Measurements from ENCODE around the gene GOLGA5. TPM values are rescaled to one million over a fixed set of nuclear protein-coding genes. Genes with fewer than 3 reads are reported as not detected.
"Not testable (repeated sequence)": the region's sequence is repeated elsewhere in the genome, so short reads cannot be mapped to it uniquely, and the experiment has no call there.

The GOLGA5 gene
- total and polyA plus RNA-seq, 2 donors (not counting 1 experiment from before 2014, with no cell fraction given) = 13.3 to 23.1 TPM

DNA sequence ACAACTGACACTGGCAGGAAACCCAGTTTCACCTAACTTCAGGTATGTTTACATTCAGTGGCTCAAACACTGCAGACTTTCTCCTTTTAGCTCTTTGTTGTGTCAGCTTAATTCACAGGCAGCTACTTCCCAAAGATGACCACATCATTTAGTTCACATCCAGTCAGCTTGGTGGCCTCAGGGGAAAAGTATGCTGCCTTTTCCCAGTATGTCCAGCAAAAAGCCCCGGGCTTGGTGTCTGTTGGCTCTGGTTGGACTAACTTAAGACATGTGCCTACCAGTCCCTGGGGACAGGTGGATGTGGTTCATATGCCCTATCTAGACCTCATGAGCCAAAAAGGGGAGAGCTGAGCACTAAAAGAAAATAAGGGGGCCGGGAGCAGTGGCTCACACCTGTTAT lies 56.4 kb downstream of the GOLGA5 start:
- no peaks in the 10 kb centered on the region for H3K79me2 ChIP-seq (ENCODE audit: control insufficient read depth, insufficient read depth, low read length)
- intact Hi-C loops (cut with micrococcal nuclease) = no loop called here
- H3K27me3 ChIP-seq (replicated peaks in 1 of 4; ENCODE audit: control extremely low read depth in 1 of 4, control insufficient read depth in 3 of 4, insufficient read depth in 4 of 4, low read length in 3 of 4) = no peaks in the 10 kb centered on the region
- ChIA-PET CTCF (interaction anchor here (1.0 kb wide), 1 partner anchor 37 kb away, joined by 3 read pairs; no protein-coding TSS in a partner anchor), POLR2A (no interaction called here)
- no peak overlapping the region for H3K27ac ChIP-seq (ENCODE audit: low read length in 2 of 2)
- H3K27ac Mint-ChIP-seq = no peak overlapping the region
- H3K36me3 ChIP-seq (replicated peaks in 1 of 2; ENCODE audit: control extremely low read depth in 1 of 2, control insufficient read depth in 1 of 2, extremely low read depth in 1 of 2, insufficient read depth in 2 of 2, low read length in 1 of 2) = no peaks in the 10 kb centered on the region
- H3K27me3 Mint-ChIP-seq = peaks cover 13% of the 10 kb centered on the region
- no peak overlapping the region for H3K4me2 ChIP-seq (replicated peaks; ENCODE audit: low read depth, low read length, poor library complexity, severe bottlenecking)
- DNase-seq (no peak), ATAC-seq (ENCODE audit: low read depth) (no peak)
- peaks cover 0 to 8% (median 0%) of the 10 kb centered on the region in 3 donors for H3K9me3 ChIP-seq (ENCODE audit: control extremely low read depth in 1 of 3, control insufficient read depth in 2 of 3, insufficient read depth in 1 of 3, low read length in 2 of 3)
- no peaks in the 10 kb centered on the region for H4K20me1 ChIP-seq (ENCODE audit: control insufficient read depth, insufficient read depth, low read length, poor library complexity, severe bottlenecking)
- 71% methylated on average over 1 of the region's 2 CpGs for WGBS (ENCODE audit: insufficient coverage)
- TF ChIP-seq CTCF (IDR thresholded peaks at IDR 0.05) (no peak), EZH2 (IDR thresholded peaks at IDR 0.05; ENCODE audit: borderline replicate concordance, insufficient read depth, low read depth, low read length, poor library complexity, severe bottlenecking) (no peak)
- H2AFZ ChIP-seq (ENCODE audit: insufficient read depth, low read depth, low read length, poor library complexity, severe bottlenecking) = no peak overlapping the region
- peaks cover 6 to 7% of the 10 kb centered on the region in 2 donors for H3K4me1 ChIP-seq (ENCODE audit: control insufficient read depth in 2 of 2, insufficient read depth in 2 of 2, low read length in 2 of 2)
- no peak overlapping the region for H3K9ac ChIP-seq (ENCODE audit: low read length)
- no peak overlapping the region for H3K4me3 ChIP-seq (ENCODE audit: control extremely low read depth in 1 of 5, extremely low read depth in 1 of 5, insufficient read depth in 1 of 5, low read depth in 2 of 5, low read length in 4 of 5)
- peaks cover 5% of the 10 kb centered on the region for H3K9me3 Mint-ChIP-seq (ENCODE audit: insufficient read depth)
- no peak overlapping the region for H3K4me3 Mint-ChIP-seq
- H3K4me1 Mint-ChIP-seq = peaks cover 16% of the 10 kb centered on the region

DNA sequence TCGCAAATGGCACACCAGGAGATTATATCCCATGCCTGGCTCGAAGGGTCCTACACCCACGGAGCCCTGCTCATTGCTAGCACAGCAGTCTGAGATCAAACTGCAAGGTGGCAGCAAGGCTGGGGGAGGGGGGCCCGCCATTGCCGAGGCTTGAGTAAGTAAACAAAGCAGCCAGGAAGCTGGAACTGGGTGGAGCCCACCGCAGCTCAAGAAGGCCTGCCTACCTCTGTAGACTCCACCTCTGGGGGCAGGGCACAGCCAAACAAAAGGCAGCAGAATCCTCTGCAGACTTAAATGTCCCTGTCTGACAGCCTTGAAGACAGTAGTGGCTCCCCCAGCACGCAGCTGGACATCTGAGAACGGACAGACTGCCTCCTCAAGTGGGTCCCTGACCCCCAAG lies 59.0 kb downstream of the GOLGA5 start:
- H3K79me2 ChIP-seq (ENCODE audit: control insufficient read depth, insufficient read depth, low read length); H3K36me3 ChIP-seq (replicated peaks in 1 of 2; ENCODE audit: control extremely low read depth in 1 of 2, control insufficient read depth in 1 of 2, extremely low read depth in 1 of 2, insufficient read depth in 2 of 2, low read length in 1 of 2); H3K4me2 ChIP-seq (replicated peaks; ENCODE audit: low read depth, low read length, poor library complexity, severe bottlenecking); H3K4me1 ChIP-seq (ENCODE audit: control insufficient read depth in 2 of 2, insufficient read depth in 2 of 2, low read length in 2 of 2); H4K20me1 ChIP-seq (ENCODE audit: control insufficient read depth, insufficient read depth, low read length, poor library complexity, severe bottlenecking); H3K4me3 Mint-ChIP-seq; CTCF ChIA-PET; H3K9me3 ChIP-seq (ENCODE audit: control extremely low read depth in 1 of 3, control insufficient read depth in 2 of 3, insufficient read depth in 1 of 3, low read length in 2 of 3); DNase-seq; H3K9me3 Mint-ChIP-seq (ENCODE audit: insufficient read depth); H3K27ac ChIP-seq (ENCODE audit: low read length in 2 of 2); ATAC-seq (ENCODE audit: low read depth); H2AFZ ChIP-seq (ENCODE audit: insufficient read depth, low read depth, low read length, poor library complexity, severe bottlenecking); H3K27me3 ChIP-seq (replicated peaks in 1 of 4; ENCODE audit: control extremely low read depth in 1 of 4, control insufficient read depth in 3 of 4, insufficient read depth in 4 of 4, low read length in 3 of 4); H3K4me1 Mint-ChIP-seq; H3K27ac Mint-ChIP-seq; intact Hi-C loops (cut with micrococcal nuclease); H3K4me3 ChIP-seq (ENCODE audit: control extremely low read depth in 1 of 5, extremely low read depth in 1 of 5, insufficient read depth in 1 of 5, low read depth in 2 of 5, low read length in 4 of 5); POLR2A ChIA-PET; H3K9ac ChIP-seq (ENCODE audit: low read length): not testable (repeated sequence)
- H3K27me3 Mint-ChIP-seq = peaks cover 15% of the 10 kb centered on the region
- 75% methylated on average over 7 of the region's 8 CpGs for WGBS (ENCODE audit: insufficient coverage)
